Esophagus muscularis mucosa (tissue), 4 donors: Measurements from ENCODE around the gene ELFN1. TPM values are rescaled to one million over a fixed set of nuclear protein-coding genes. Genes with fewer than 3 reads are reported as not detected.

Experiments used
- DNase-seq: peaks from one replicate; pipeline ENCODE4 v3.0.0-alpha.2; 2017; ENCODE audit errors: extremely low spot score
- H3K27ac ChIP-seq, 4 donors: fragments of 200-600 bp; sonication (generic); replicated peaks in 1 of 4; 1 replicate in 3 of 4; 2 replicates in 1 of 4; pipeline ENCODE4 v1.5.1; 2016 to 2019; ENCODE audit warnings: mild to moderate bottlenecking in 1 of 4
- H3K27me3 ChIP-seq, 4 donors: fragments of 200-600 bp; sonication (generic); one replicate each; pipeline versions ENCODE4 v1.5.1 to v1.6.0; 2016 to 2019
- H3K36me3 ChIP-seq, 4 donors: fragments of 200-600 bp; sonication (generic); one replicate each; pipeline ENCODE4 v1.5.1; 2016 to 2019
- H3K4me1 ChIP-seq, 4 donors: fragments of 200-600 bp; sonication (generic); one replicate each; pipeline ENCODE4 v1.5.1; 2016 to 2019
- H3K4me3 ChIP-seq, 4 donors: fragments of 200-600 bp; sonication (generic); 1 replicate in 2 of 4; 2 replicates in 2 of 4; pipeline ENCODE4 v1.5.1; 2016 to 2019; ENCODE audit warnings: mild to moderate bottlenecking in 4 of 4, moderate library complexity in 1 of 4
- H3K9me3 ChIP-seq, 4 donors: fragments of 200-600 bp; sonication (generic); 1 replicate in 3 of 4; 2 replicates in 1 of 4; pipeline ENCODE4 v1.5.1; 2016 to 2019
- CTCF ChIP-seq, 3 experiments: fragments of 200-600 bp in 2 of 3; fragments of 450-650 bp in 1 of 3; sonication (generic) in 2 of 3; IDR thresholded peaks; one replicate each; pipeline ENCODE4 v1.5.1; 2017 to 2019; ENCODE audit warnings: antibody characterized with exemption in 3 of 3, mild to moderate bottlenecking in 2 of 3, moderate library complexity in 1 of 3
- EP300 ChIP-seq: sonication (generic); formaldehyde crosslinking; IDR thresholded peaks from one replicate; pipeline ENCODE4 v1.6.1; 2017; ENCODE audit warnings: antibody characterized with exemption
- POLR2A ChIP-seq: fragments of 450-650 bp; IDR thresholded peaks from one replicate; pipeline ENCODE4 v1.6.1; 2017; ENCODE audit warnings: antibody characterized with exemption, moderate library complexity, mild to moderate bottlenecking, low read depth
- POLR2AphosphoS5 ChIP-seq, 2 donors: sonication (generic); formaldehyde crosslinking; IDR thresholded peaks; one replicate each; pipeline ENCODE4 v1.6.1; 2017; ENCODE audit warnings: antibody characterized with exemption in 2 of 2
- WGBS: methylation state at CpG from one replicate; pipeline ENCODE4 v1.1.5; 2018; 5-methylcytosine and 5-hydroxymethylcytosine counted together
- intact Hi-C: fragments of 100-400 bp; cut with DNase I; formaldehyde crosslinking; loops from one replicate; pipeline ENCODE4 v1.15.1; 2023
- total RNA-seq, 4 donors: library from RNA; depleted of rRNA; stranded (reverse); fragments of >200 nt; gene quantifications; one replicate each; pipeline versions ENCODE4 v1.1.0 to v1.2.1, GENCODE V29; 2016

The ELFN1 gene
- total RNA-seq, 4 donors from 2014 or later, result 0.86 to 3.3 (median 1.9) TPM

GRCh38 chr7:1700536-1701333 is 30.7 kb downstream of the ELFN1 start:
- H3K9me3 ChIP-seq, result peaks cover 0 to 24% (median 20%) of the 10 kb centered on the region in 4 donors
- no peaks in the 10 kb centered on the region for H3K4me1 ChIP-seq
- WGBS, result 90% methylated on average over 27 of the region's 27 CpGs
- H3K4me3 ChIP-seq, result no peak overlapping the region
- peaks cover 0 to 4% (median 0%) of the 10 kb centered on the region in 4 donors for H3K36me3 ChIP-seq
- DNase-seq, result no peak
- H3K27me3 ChIP-seq, result peaks cover 0 to 46% (median 0%) of the 10 kb centered on the region in 4 donors
- no peak overlapping the region for H3K27ac ChIP-seq
- intact Hi-C loops, result no loop called here
- TF ChIP-seq CTCF (IDR thresholded peaks at IDR 0.05), result no peak
- no peak for TF ChIP-seq POLR2A

GRCh38 chr7:1702652-1703051 is 32.6 kb downstream of the ELFN1 start:
- 96% methylated on average over 4 of the region's 4 CpGs for WGBS
- no peaks in the 10 kb centered on the region for H3K4me1 ChIP-seq
- no peak overlapping the region for H3K4me3 ChIP-seq
- TF ChIP-seq CTCF (IDR thresholded peaks at IDR 0.05) (no peak), POLR2AphosphoS5 (IDR thresholded peaks at IDR 0.05) (no peak)
- intact Hi-C loops, result no loop called here
- no peak overlapping the region for H3K27ac ChIP-seq
- H3K27me3 ChIP-seq, result peaks cover 0 to 39% (median 0%) of the 10 kb centered on the region in 4 donors
- H3K9me3 ChIP-seq, result peaks cover 0 to 24% (median 20%) of the 10 kb centered on the region in 4 donors
- no peak for DNase-seq
- H3K36me3 ChIP-seq, result peaks cover 0 to 4% (median 0%) of the 10 kb centered on the region in 4 donors

GRCh38 chr7:1703441-1703840 is 33.4 kb downstream of the ELFN1 start:
- intact Hi-C loops, result no loop called here
- WGBS, result 47% methylated on average over 8 of the region's 8 CpGs
- no peak for DNase-seq
- Histone ChIP-seq H3K4me3 (no peak overlapping the region), H3K4me1 (no peaks in the 10 kb centered on the region), H3K9me3 (peaks cover 0 to 24% (median 20%) of the 10 kb centered on the region in 4 donors), H3K36me3 (peaks cover 0 to 4% (median 0%) of the 10 kb centered on the region in 4 donors), H3K27ac (no peak overlapping the region), H3K27me3 (peaks cover 0 to 47% (median 0%) of the 10 kb centered on the region in 4 donors)
- no peak for TF ChIP-seq EP300
- TF ChIP-seq POLR2AphosphoS5 (IDR thresholded peaks at IDR 0.05), result no peak
- TF ChIP-seq CTCF (IDR thresholded peaks at IDR 0.05), result no peak
- no peak for TF ChIP-seq POLR2A

GRCh38 chr7:1703871-1704810 is 34.1 kb downstream of the ELFN1 start:
- H3K4me1 ChIP-seq, result no peaks in the 10 kb centered on the region
- H3K9me3 ChIP-seq, result peaks cover 0 to 26% (median 21%) of the 10 kb centered on the region in 4 donors
- no peak overlapping the region for H3K4me3 ChIP-seq
- DNase-seq, result no peak
- H3K27me3 ChIP-seq, result peaks cover 0 to 50% (median 0%) of the 10 kb centered on the region in 4 donors
- no peak overlapping the region for H3K27ac ChIP-seq
- WGBS, result 89% methylated on average over 14 of the region's 20 CpGs
- TF ChIP-seq CTCF (IDR thresholded peaks at IDR 0.05) (no peak), POLR2AphosphoS5 (IDR thresholded peaks at IDR 0.05) (no peak), POLR2A (no peak), EP300 (no peak)
- intact Hi-C loops, result no loop called here
- H3K36me3 ChIP-seq, result peaks cover 0 to 10% (median 0%) of the 10 kb centered on the region in 4 donors
